Activated T-cell treated with anti-CD3 and anti-CD28 coated beads, Interleukin-2, amount 50 U/mL, for 72 hours (primary cell): ENCODE measurements around the gene ASCC1. TPM values are rescaled to one million over a fixed set of nuclear protein-coding genes. Genes with fewer than 3 reads are reported as not detected.
A peak's percentile ranks its signal among the peaks of the same experiment; 100 is the strongest.
"Not testable (repeated sequence)": the region's sequence is repeated elsewhere in the genome, so short reads cannot be mapped to it uniquely, and the experiment has no call there.

ENCODE experiments used
- ATAC-seq, 2 donors: fragments of 150-1000 bp; cut with Tn5 transposase; replicated peaks in 1 of 2; 2 replicates each; pipeline ENCODE4 v1.10.0; 2021; ENCODE audit warnings: moderate library complexity in 2 of 2, mild to moderate bottlenecking in 1 of 2
- DNase-seq, 2 donors: peaks; one replicate each; pipeline ENCODE4 v3.0.0; 2021 to 2022; ENCODE audit warnings: mixed read lengths in 1 of 2
- H3K27ac Mint-ChIP-seq: one replicate; pipeline ENCODE4 v1.8.0; 2022; ENCODE audit warnings: mild to moderate bottlenecking, moderate library complexity, mixed read lengths
- H3K27me3 Mint-ChIP-seq: one replicate; pipeline ENCODE4 v1.8.0; 2022; ENCODE audit warnings: low read depth, mixed read lengths
- H3K36me3 Mint-ChIP-seq, 2 donors: one replicate each; pipeline ENCODE4 v1.8.0; 2022; ENCODE audit warnings: mixed read lengths in 2 of 2, mild to moderate bottlenecking in 1 of 2; ENCODE audit not compliant: insufficient read depth in 2 of 2
- H3K4me1 Mint-ChIP-seq: one replicate; pipeline ENCODE4 v1.8.0; 2022; ENCODE audit warnings: low read depth, mixed read lengths
- H3K4me3 Mint-ChIP-seq, 2 donors: one replicate each; pipeline ENCODE4 v1.8.0; 2022; ENCODE audit warnings: mild to moderate bottlenecking in 2 of 2, mixed read lengths in 2 of 2, moderate library complexity in 2 of 2
- H3K9me3 Mint-ChIP-seq, 2 donors: one replicate each; pipeline ENCODE4 v1.8.0; 2022; ENCODE audit warnings: mixed read lengths in 2 of 2
- total RNA-seq, 2 donors: library from RNA; stranded (reverse); gene quantifications; one replicate each; pipeline ENCODE4 v1.2.3, GENCODE V29; 2022

ASCC1 gene
- total RNA-seq, 2 donors from 2014 or later = 81.2 to 84.3 TPM

- Mint-ChIP-seq H3K4me1 (peaks cover 86% of the 10 kb centered on the region), H3K27ac (peak overlapping the region; percentile 19)
These were observed 40.1 kb upstream of the ASCC1 start for GRCh38 chr10:72255977-72256729.

GRCh38 chr10:72254813-72255568, 38.9 kb upstream of the ASCC1 start:
- H3K27ac Mint-ChIP-seq = peak overlapping the region; percentile 29
- no peaks in the 10 kb centered on the region for H3K9me3 Mint-ChIP-seq
- no peaks in the 10 kb centered on the region for H3K36me3 Mint-ChIP-seq
- H3K4me1 Mint-ChIP-seq = peaks cover 87% of the 10 kb centered on the region
- DNase-seq = peak; percentile 44 to 63
- ATAC-seq = peak; percentile 66 to 76
- H3K27me3 Mint-ChIP-seq = no peaks in the 10 kb centered on the region
- peak overlapping the region; percentile 85 to 91 for H3K4me3 Mint-ChIP-seq

More at GRCh38 chr10:72255977-72256729, 40.1 kb upstream of the ASCC1 start:
- no peaks in the 10 kb centered on the region for H3K36me3 Mint-ChIP-seq
- no peaks in the 10 kb centered on the region for H3K9me3 Mint-ChIP-seq
- no peak for DNase-seq
- no peak for ATAC-seq
- no peaks in the 10 kb centered on the region for H3K27me3 Mint-ChIP-seq
- peak overlapping the region; percentile 15 to 38 for H3K4me3 Mint-ChIP-seq

GRCh38 chr10:72253578-72253977, 37.5 kb upstream of the ASCC1 start:
- no peaks in the 10 kb centered on the region for H3K27me3 Mint-ChIP-seq
- H3K27ac Mint-ChIP-seq = peak overlapping the region; percentile 39
- H3K4me1 Mint-ChIP-seq = peaks cover 84% of the 10 kb centered on the region
- no peak for DNase-seq
- ATAC-seq = no peak
- peak overlapping the region; percentile 16 to 42 for H3K4me3 Mint-ChIP-seq
- no peaks in the 10 kb centered on the region for H3K36me3 Mint-ChIP-seq
- no peaks in the 10 kb centered on the region for H3K9me3 Mint-ChIP-seq

- Mint-ChIP-seq H3K4me1 (peaks cover 88% of the 10 kb centered on the region), H3K36me3 (no peaks in the 10 kb centered on the region), H3K27me3 (no peaks in the 10 kb centered on the region), H3K27ac (peak overlapping the region; percentile 39), H3K9me3 (no peaks in the 10 kb centered on the region), H3K4me3 (peak overlapping the region; percentile 16 to 42)
- DNase-seq (no peak), ATAC-seq (no peak)
These were observed 36.9 kb upstream of the ASCC1 start for GRCh38 chr10:72252972-72253371.

GRCh38 chr10:72251635-72252034, 35.6 kb upstream of the ASCC1 start:
- ATAC-seq (no peak), DNase-seq (no peak)
- Mint-ChIP-seq H3K4me1 (peaks cover 90% of the 10 kb centered on the region), H3K27me3 (no peaks in the 10 kb centered on the region), H3K36me3 (no peaks in the 10 kb centered on the region), H3K9me3 (no peaks in the 10 kb centered on the region), H3K27ac (no peak overlapping the region), H3K4me3 (no peak overlapping the region)

- no peaks in the 10 kb centered on the region for H3K36me3 Mint-ChIP-seq
- DNase-seq (no peak), ATAC-seq (no peak)
- peak overlapping the region; percentile 49 for H3K27ac Mint-ChIP-seq
- H3K27me3 Mint-ChIP-seq = no peaks in the 10 kb centered on the region
- peak overlapping the region; percentile 53 to 62 for H3K4me3 Mint-ChIP-seq
- peaks cover 91% of the 10 kb centered on the region for H3K4me1 Mint-ChIP-seq
- no peaks in the 10 kb centered on the region for H3K9me3 Mint-ChIP-seq
These were observed 34.6 kb upstream of the ASCC1 start for GRCh38 chr10:72250666-72251065.

GRCh38 chr10:72249176-72249862, 33.2 kb upstream of the ASCC1 start:
- H3K36me3 Mint-ChIP-seq, H3K27me3 Mint-ChIP-seq, H3K9me3 Mint-ChIP-seq, DNase-seq, ATAC-seq: not testable (repeated sequence)
- H3K4me3 Mint-ChIP-seq = peak overlapping the region; percentile 71 to 96
- H3K4me1 Mint-ChIP-seq = peaks cover 91% of the 10 kb centered on the region
- H3K27ac Mint-ChIP-seq = peak overlapping the region; percentile 74

GRCh38 chr10:72248468-72249151, 32.5 kb upstream of the ASCC1 start:
- peaks cover 93% of the 10 kb centered on the region for H3K4me1 Mint-ChIP-seq
- H3K27me3 Mint-ChIP-seq = no peaks in the 10 kb centered on the region
- no peaks in the 10 kb centered on the region for H3K36me3 Mint-ChIP-seq
- H3K27ac Mint-ChIP-seq = peak overlapping the region; percentile 74
- ATAC-seq (peak; percentile 92 to 93), DNase-seq (peak; percentile 76)
- H3K9me3 Mint-ChIP-seq = no peaks in the 10 kb centered on the region
- H3K4me3 Mint-ChIP-seq = peak overlapping the region; percentile 71 to 96

- Mint-ChIP-seq H3K27me3 (no peaks in the 10 kb centered on the region), H3K36me3 (no peaks in the 10 kb centered on the region), H3K9me3 (no peaks in the 10 kb centered on the region), H3K4me1 (peaks cover 93% of the 10 kb centered on the region), H3K4me3 (peak overlapping the region; percentile 43 to 56), H3K27ac (peak overlapping the region; percentile 97)
- ATAC-seq (no peak), DNase-seq (no peak)
These were observed 30.0 kb upstream of the ASCC1 start for GRCh38 chr10:72245949-72246525.

GRCh38 chr10:72244573-72245038, 28.5 kb upstream of the ASCC1 start:
- DNase-seq (no peak), ATAC-seq (no peak)
- peak overlapping the region; percentile 43 to 78 for H3K4me3 Mint-ChIP-seq
- peaks cover 86% of the 10 kb centered on the region for H3K4me1 Mint-ChIP-seq
- peak overlapping the region; percentile 97 for H3K27ac Mint-ChIP-seq
- H3K36me3 Mint-ChIP-seq = no peaks in the 10 kb centered on the region
- no peaks in the 10 kb centered on the region for H3K27me3 Mint-ChIP-seq
- H3K9me3 Mint-ChIP-seq = no peaks in the 10 kb centered on the region

GRCh38 chr10:72243822-72244437, 27.9 kb upstream of the ASCC1 start:
- H3K27me3 Mint-ChIP-seq = no peaks in the 10 kb centered on the region
- ATAC-seq = no peak
- no peaks in the 10 kb centered on the region for H3K9me3 Mint-ChIP-seq
- H3K4me3 Mint-ChIP-seq = peak overlapping the region; percentile 43 to 78
- no peak for DNase-seq
- H3K27ac Mint-ChIP-seq = peak overlapping the region; percentile 97
- H3K36me3 Mint-ChIP-seq = no peaks in the 10 kb centered on the region
- peaks cover 88% of the 10 kb centered on the region for H3K4me1 Mint-ChIP-seq

GRCh38 chr10:72242675-72243074, 26.6 kb upstream of the ASCC1 start:
- no peaks in the 10 kb centered on the region for H3K36me3 Mint-ChIP-seq
- ATAC-seq (peak; percentile 43 to 48), DNase-seq (peak in 1 of 2 donors; percentile 27)
- peak overlapping the region; percentile 3 to 68 for H3K4me3 Mint-ChIP-seq
- H3K4me1 Mint-ChIP-seq = peaks cover 86% of the 10 kb centered on the region
- H3K9me3 Mint-ChIP-seq = no peaks in the 10 kb centered on the region
- H3K27me3 Mint-ChIP-seq = no peaks in the 10 kb centered on the region
- H3K27ac Mint-ChIP-seq = peak overlapping the region; percentile 10
